K562 (cell line): Measurements from ENCODE around the gene ASCC1. TPM values are rescaled to one million over a fixed set of nuclear protein-coding genes. Genes with fewer than 3 reads are reported as not detected.

Source experiments
- ATAC-seq: fragments of 200-7000 bp; cut with Tn5 transposase; 3 replicates; pipeline ENCODE4 v1.9.1; 2020; ENCODE audit warnings: moderate library complexity
- BruUV-seq: library from RNA; stranded (reverse); fragments of 400-500 nt; replicated peaks from 2 replicates; lab custom pipeline; 2021; lab: Mats Ljungman, UMichigan
- CTCF ChIA-PET: fragments of 300-600 bp; formaldehyde crosslinking; extraction: SDS; loops from one replicate; lab custom pipeline; 2021; ENCODE audit warnings: low intra/inter-chr PET ratio; lab: Yijun Ruan, JAX
- POLR2A ChIA-PET: fragments of 300-600, 350-650 bp; sonication (Branson Sonifier 250); formaldehyde crosslinking; extraction: SDS; loops from one replicate; lab custom pipeline; 2021; ENCODE audit warnings: antibody characterized with exemption, inconsistent platforms; lab: Yijun Ruan, JAX
- DNase-seq, 4 experiments: peaks; one replicate each; pipeline versions ENCODE4 v3.0.0 to v3.0.0-alpha.2; 2011 to 2018; ENCODE audit warnings: low spot score in 3 of 4, mixed read lengths in 3 of 4; ENCODE audit errors: extremely low read depth in 1 of 4
- FAIRE-seq: peaks from 2 replicates; lab custom pipeline; 2011; peaks lifted over from hg19 to GRCh38; lab: Jason Lieb, UNC
- H2AFZ ChIP-seq: 2 replicates; pipeline ENCODE4 v1.6.0; 2011; ENCODE audit warnings: low read depth, low read length, control low read depth, inconsistent platforms
- H3K27ac ChIP-seq: fragments of 200-600 bp; 3 replicates; pipeline ENCODE4 v1.8.0; 2011; ENCODE audit warnings: low read depth, mild to moderate bottlenecking, control low read depth, inconsistent platforms, low read length, moderate library complexity, mixed read lengths; ENCODE audit errors: extremely low read depth
- H3K27me3 ChIP-seq, 2 experiments: fragments of 300-600 bp in 1 of 2; 2 replicates in 1 of 2; 3 replicates in 1 of 2; pipeline versions ENCODE4 v1.6.0 to v1.8.0; 2011; ENCODE audit warnings: inconsistent platforms in 2 of 2, low read length in 2 of 2, mild to moderate bottlenecking in 1 of 2, mixed read lengths in 1 of 2, moderate library complexity in 1 of 2; ENCODE audit not compliant: control insufficient read depth in 2 of 2, insufficient read depth in 2 of 2
- H3K36me3 ChIP-seq: fragments of 300-600 bp; 3 replicates; pipeline ENCODE4 v1.8.0; 2011; ENCODE audit warnings: mild to moderate bottlenecking, low read length, inconsistent platforms; ENCODE audit not compliant: control insufficient read depth, insufficient read depth
- H3K4me1 ChIP-seq, 2 experiments: fragments of 200-600 bp in 1 of 2; replicated peaks in 1 of 2; 2 replicates in 1 of 2; 3 replicates in 1 of 2; pipeline versions ENCODE4 v1.5.1 to v1.8.0; 2011; ENCODE audit warnings: inconsistent platforms in 2 of 2, low read length in 2 of 2, mild to moderate bottlenecking in 1 of 2, mixed read lengths in 1 of 2, moderate library complexity in 1 of 2; ENCODE audit not compliant: control insufficient read depth in 2 of 2, insufficient read depth in 2 of 2
- H3K4me2 ChIP-seq: 2 replicates; pipeline ENCODE4 v1.6.1; 2011; ENCODE audit warnings: low read length, control low read depth, inconsistent platforms, mixed read lengths; ENCODE audit not compliant: insufficient read depth
- H3K4me3 ChIP-seq: fragments of 200-600 bp; sonication (generic), shearing (Covaris generic); 2 replicates; pipeline ENCODE4 v1.5.1; 2016; ENCODE audit warnings: control low read depth, inconsistent platforms
- H3K79me2 ChIP-seq: fragments of 200-600 bp; 3 replicates; pipeline ENCODE4 v1.8.0; 2011; ENCODE audit warnings: low read length, inconsistent platforms; ENCODE audit not compliant: control insufficient read depth, insufficient read depth
- H3K9ac ChIP-seq, 2 experiments: 2 replicates each; pipeline versions ENCODE4 v1.6.0 to v1.6.1; 2011; ENCODE audit warnings: low read depth in 2 of 2, low read length in 2 of 2, control low read depth in 1 of 2, inconsistent platforms in 1 of 2, mild to moderate bottlenecking in 1 of 2, mixed read lengths in 1 of 2; ENCODE audit not compliant: insufficient read depth in 1 of 2
- H3K9me1 ChIP-seq: one replicate; pipeline ENCODE4 v1.6.0; 2011; ENCODE audit warnings: inconsistent platforms, mild to moderate bottlenecking, low read length, moderate library complexity; ENCODE audit not compliant: control insufficient read depth, insufficient read depth
- H3K9me3 ChIP-seq: replicated peaks from 2 replicates; pipeline ENCODE4 v1.5.1; 2011; ENCODE audit warnings: low read depth, low read length, inconsistent platforms; ENCODE audit not compliant: control insufficient read depth, insufficient read depth
- H4K20me1 ChIP-seq: replicated peaks from 2 replicates; pipeline ENCODE4 v1.6.1; 2011; ENCODE audit warnings: low read length, inconsistent platforms, mixed read lengths; ENCODE audit not compliant: control insufficient read depth, insufficient read depth
- BCLAF1 ChIP-seq, 2 experiments: fragments of 450-650 bp in 1 of 2; IDR thresholded peaks; 2 replicates each; pipeline ENCODE4 v1.6.1; 2011 to 2017; ENCODE audit warnings: low read depth in 2 of 2, antibody characterized with exemption in 1 of 2, borderline replicate concordance in 1 of 2, low read length in 1 of 2, mild to moderate bottlenecking in 1 of 2, mixed read lengths in 1 of 2; ENCODE audit not compliant: control insufficient read depth in 1 of 2
- CBX8 ChIP-seq: fragments of 200-600 bp; sonication (generic); IDR thresholded peaks from 2 replicates; pipeline ENCODE4 v1.6.1; 2012; ENCODE audit warnings: borderline replicate concordance, mixed run types, low read depth, mild to moderate bottlenecking, moderate library complexity, mixed read lengths, low read length, control low read depth, inconsistent platforms; ENCODE audit not compliant: poor library complexity, severe bottlenecking; ENCODE audit errors: extremely low read depth
- ETS1 ChIP-seq: conservative IDR thresholded peaks from 2 replicates; pipeline ENCODE4 v1.6.1; 2011; ENCODE audit warnings: low read depth, mild to moderate bottlenecking, low read length; ENCODE audit not compliant: control insufficient read depth
- MLX ChIP-seq, 2 experiments: fragments of 450-650 bp in 1 of 2; sonication (generic) in 1 of 2; formaldehyde crosslinking; conservative IDR thresholded peaks; 2 replicates each; pipeline versions ENCODE4 v1.4.0 to v1.8.1; 2020 to 2022; ENCODE audit warnings: mild to moderate bottlenecking in 1 of 2, missing genetic modification reagents in 1 of 2
- NR2C1 ChIP-seq, 2 experiments: fragments of 450-650 bp; IDR thresholded peaks; 2 replicates each; pipeline ENCODE4 v1.6.1; 2017; ENCODE audit warnings: mild to moderate bottlenecking in 2 of 2, antibody characterized with exemption in 1 of 2, inconsistent platforms in 1 of 2, missing compliant biosample characterization in 1 of 2, missing genetic modification characterization in 1 of 2
- SREBF2 ChIP-seq: sonication (generic); formaldehyde crosslinking; IDR thresholded peaks from 2 replicates; pipeline ENCODE4 v1.4.0; 2020; ENCODE audit warnings: mild to moderate bottlenecking, missing genetic modification reagents
- ZNF518B ChIP-seq: fragments of 250-450 bp; sonication (Bioruptor Pico); IDR thresholded peaks from 2 replicates; pipeline ENCODE4 v1.5.0; 2021; ENCODE audit warnings: mild to moderate bottlenecking, moderate library complexity
- ZZZ3 ChIP-seq: fragments of 450-650 bp; IDR thresholded peaks from 2 replicates; pipeline ENCODE4 v1.6.1; 2016; ENCODE audit warnings: antibody characterized with exemption, mild to moderate bottlenecking, moderate library complexity
- WGBS: fragments of 100-300 bp; shearing (Covaris generic); methylation state at CpG from one replicate; pipeline ENCODE4 v1.1.6; 2016; ENCODE audit warnings: low coverage, mixed read lengths; ENCODE audit not compliant: insufficient coverage; ENCODE audit errors: missing lambda C conversion rate; 5-methylcytosine and 5-hydroxymethylcytosine counted together
- in situ Hi-C: fragments of 300-500 bp; cut with MboI; formaldehyde crosslinking; loops from 4 replicates; pipeline ENCODE4 v1.15.0; 2018; ENCODE audit warnings: inconsistent platforms, mixed read lengths
- intact Hi-C: fragments of 100-400 bp; cut with micrococcal nuclease; formaldehyde crosslinking; loops from 2 replicates; pipeline ENCODE4 v1.14.2; 2022
- polyA plus RNA-seq, 8 experiments: library from polyadenylated mRNA; depleted of rRNA in 4 of 8; stranded (reverse) in 5 of 8; unstranded in 3 of 8; fragments of >200 nt; fragmentation: Nextera tagmentation in 2 of 8; fragmentation: Illumina TruSeq in 1 of 8; extraction: Ambion mirVana in 2 of 8; extraction: Trizol in 1 of 8; gene quantifications; 2 replicates each; pipeline versions ENCODE4 v1.2.1 to v1.2.3, GENCODE V29; 2011 to 2014; ENCODE audit warnings: inconsistent platforms in 1 of 8, missing spikeins in 1 of 8
- total RNA-seq, 7 experiments: library from RNA; depleted of rRNA in 6 of 7; stranded (reverse); fragments of >200 nt in 6 of 7; fragmentation: Illumina TruSeq in 2 of 7; extraction: Trizol in 2 of 7; gene quantifications; 2 replicates each; pipeline versions ENCODE4 v1.2.1 to v1.2.3, GENCODE V29; 2011 to 2021; ENCODE audit warnings: low replicate concordance in 1 of 7

Gene ASCC1
- total and polyA plus RNA-seq, 9 of the 15 experiments (the other 6 are each of a cell fraction or from before 2014, with no cell fraction given): 31.7 to 73.3 (median 52.8) TPM

- no peak overlapping the region for H2AFZ ChIP-seq
- FAIRE-seq (no peak), DNase-seq (no peak), ATAC-seq (no peak; the same call in 2 of the 3 replicates)
- no peak overlapping the region for H3K4me3 ChIP-seq
- WGBS: 38% methylated on average over 3 of the region's 3 CpGs
- no TSS peak for BruUV-seq
- H3K27ac ChIP-seq: no peak overlapping the region
- no peaks in the 10 kb centered on the region for H3K4me1 ChIP-seq
- ChIA-PET POLR2A (interaction anchor here (1.0 to 1.2 kb wide), 3 partner anchors 9 to 166 kb away, joined by 3 to 6 read pairs (median 4); partner anchors contain the start of gene DDIT4), CTCF (no interaction called here)
- no peaks in the 10 kb centered on the region for H3K27me3 ChIP-seq
- no peaks in the 10 kb centered on the region for H4K20me1 ChIP-seq
- no peaks in the 10 kb centered on the region for H3K79me2 ChIP-seq
- in situ Hi-C loops: no loop called here
- intact Hi-C loops: no loop called here
- no peaks in the 10 kb centered on the region for H3K9me3 ChIP-seq
- no peaks in the 10 kb centered on the region for H3K9me1 ChIP-seq
- H3K4me2 ChIP-seq: no peak overlapping the region
- H3K9ac ChIP-seq: no peak overlapping the region
- no peaks in the 10 kb centered on the region; the same call in 2 of the 3 replicates for H3K36me3 ChIP-seq
- TF ChIP-seq NR2C1 (IDR thresholded peaks at IDR 0.05) (no peak), NR2C1 (tag; IDR thresholded peaks at IDR 0.05) (no peak), ETS1 (no peak), CBX8 (no peak), SREBF2 (CRISPR knock-in tag) (no peak), BCLAF1 (IDR thresholded peaks at IDR 0.05; ENCODE audit: borderline replicate concordance in 1 of 2, control insufficient read depth in 1 of 2, low read depth in 2 of 2, low read length in 1 of 2) (no peak), ZNF518B (no peak), ZZZ3 (no peak), MLX (CRISPR knock-in tag; conservative IDR thresholded peaks at IDR 0.05) (no peak)
These were observed 108.6 kb downstream of the ASCC1 start for GRCh38 chr10:72107325-72108003.
